Ovary (tissue), 3 donors: ENCODE results near the gene SLC9A8.

ENCODE experiments used
- CTCF ChIP-seq, 3 donors: fragments of 450-650 bp in 2 of 3; fragments of 200-600 bp in 1 of 3; IDR thresholded peaks; one replicate each; pipeline versions ENCODE4 v1.5.1 to v1.8.0; 2016 to 2022; ENCODE audit warnings: antibody characterized with exemption in 3 of 3, mild to moderate bottlenecking in 1 of 3
- EP300 ChIP-seq: sonication (generic); formaldehyde crosslinking; IDR thresholded peaks from one replicate; pipeline ENCODE4 v1.6.1; 2017; ENCODE audit warnings: antibody characterized with exemption
- POLR2A ChIP-seq: fragments of 450-650 bp; IDR thresholded peaks from one replicate; pipeline ENCODE4 v1.6.1; 2017; ENCODE audit warnings: antibody characterized with exemption, mild to moderate bottlenecking, moderate library complexity
- donor health status: DM: no; HTN: no; CAD: no.

- no peak for TF ChIP-seq CTCF (IDR thresholded peaks at IDR 0.05)
- TF ChIP-seq EP300: no peak
- TF ChIP-seq POLR2A: no peak
These were observed 38.0 kb downstream of the SLC9A8 start for GRCh38 chr20:49850463-49851230.
